DND-41 (cell line): ENCODE measurements around the gene NEDD4.
"Not testable (repeated sequence)": the region's sequence is repeated elsewhere in the genome, so short reads cannot be mapped to it uniquely, and the experiment has no call there.

Source experiments
- ATAC-seq: fragments of 200-7000 bp; cut with Tn5 transposase; 3 replicates; pipeline ENCODE4 v1.9.1; 2021; ENCODE audit warnings: low read depth; ENCODE audit not compliant: insufficient read depth
- DNase-seq: peaks from one replicate; pipeline ENCODE4 v3.0.0-alpha.2; 2020
- H2AFZ ChIP-seq: 2 replicates; pipeline ENCODE4 v1.6.0; 2012; ENCODE audit warnings: low read depth, low read length
- H3K27ac ChIP-seq: 2 replicates; pipeline ENCODE4 v1.5.1; 2012; ENCODE audit warnings: low read length, inconsistent platforms
- H3K27me3 ChIP-seq: fragments of 200-600 bp; sonication (generic); 2 replicates; pipeline ENCODE4 v1.6.0; 2012; ENCODE audit warnings: low read length, mild to moderate bottlenecking, inconsistent platforms; ENCODE audit not compliant: insufficient read depth, poor library complexity
- H3K36me3 ChIP-seq: 2 replicates; pipeline ENCODE4 v1.5.1; 2012; ENCODE audit warnings: low read length, inconsistent platforms; ENCODE audit not compliant: insufficient read depth
- H3K4me1 ChIP-seq: 2 replicates; pipeline ENCODE4 v1.5.1; 2012; ENCODE audit warnings: mild to moderate bottlenecking, low read length; ENCODE audit not compliant: insufficient read depth
- H3K4me2 ChIP-seq: 2 replicates; pipeline ENCODE4 v1.6.0; 2012; ENCODE audit warnings: mild to moderate bottlenecking, moderate library complexity, low read length, inconsistent platforms; ENCODE audit not compliant: insufficient read depth
- H3K4me3 ChIP-seq, 2 experiments: fragments of 200-600 bp in 1 of 2; shearing (Covaris generic) in 1 of 2; 2 replicates each; pipeline ENCODE4 v1.5.1; 2012 to 2016; ENCODE audit warnings: inconsistent platforms in 2 of 2, low read length in 2 of 2, mild to moderate bottlenecking in 2 of 2, low read depth in 1 of 2, moderate library complexity in 1 of 2
- H3K79me2 ChIP-seq: 2 replicates; pipeline ENCODE4 v1.6.0; 2012; ENCODE audit warnings: low read length, inconsistent platforms; ENCODE audit not compliant: insufficient read depth
- H3K9ac ChIP-seq: 2 replicates; pipeline ENCODE4 v1.6.0; 2012; ENCODE audit warnings: low read depth, mild to moderate bottlenecking, inconsistent platforms, low read length, moderate library complexity
- H3K9me3 ChIP-seq: 2 replicates; pipeline ENCODE4 v1.5.1; 2012; ENCODE audit warnings: low read length, moderate library complexity, mild to moderate bottlenecking, inconsistent platforms; ENCODE audit not compliant: insufficient read depth, severe bottlenecking
- H4K20me1 ChIP-seq: 2 replicates; pipeline ENCODE4 v1.6.0; 2012; ENCODE audit warnings: low read length; ENCODE audit not compliant: insufficient read depth
- EZH2 ChIP-seq: IDR thresholded peaks from 3 replicates; pipeline ENCODE4 v1.6.1; 2012; ENCODE audit warnings: borderline replicate concordance, low read depth, mild to moderate bottlenecking, moderate library complexity, low read length, inconsistent platforms; ENCODE audit not compliant: severe bottlenecking
- TF ChIP-seq, protein P1 (sequence below): IDR thresholded peaks from 2 replicates; pipeline ENCODE4 v1.5.1; 2012; ENCODE audit warnings: borderline replicate concordance, low read length, moderate library complexity, mild to moderate bottlenecking; ENCODE audit not compliant: poor library complexity, severe bottlenecking; ENCODE audit errors: extremely low read depth

The NEDD4 gene

DNA sequence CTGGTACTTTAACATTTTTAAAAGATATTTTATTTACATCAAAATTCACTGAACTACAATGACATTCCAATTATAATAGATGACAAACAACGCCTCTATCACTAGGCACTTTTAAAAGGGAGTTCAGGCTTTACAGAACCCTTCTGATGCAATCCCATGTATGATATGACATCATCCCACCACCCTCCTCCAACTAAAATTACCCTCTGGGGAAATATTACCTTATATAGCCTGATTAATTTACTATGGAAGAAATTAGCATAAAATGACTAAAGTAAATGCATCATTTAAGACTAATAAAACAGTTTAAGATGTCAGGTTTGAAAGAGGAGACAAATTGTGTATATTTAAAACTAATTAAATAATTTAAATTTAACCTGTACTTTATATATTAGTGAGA lies 10.4 kb upstream of the NEDD4 start:
- not testable (repeated sequence) for H3K27ac ChIP-seq, H3K79me2 ChIP-seq, H3K4me1 ChIP-seq, H3K27me3 ChIP-seq, DNase-seq, ATAC-seq, H4K20me1 ChIP-seq, H3K4me2 ChIP-seq, H3K36me3 ChIP-seq, H3K9me3 ChIP-seq, H2AFZ ChIP-seq, H3K9ac ChIP-seq, H3K4me3 ChIP-seq

DNA sequence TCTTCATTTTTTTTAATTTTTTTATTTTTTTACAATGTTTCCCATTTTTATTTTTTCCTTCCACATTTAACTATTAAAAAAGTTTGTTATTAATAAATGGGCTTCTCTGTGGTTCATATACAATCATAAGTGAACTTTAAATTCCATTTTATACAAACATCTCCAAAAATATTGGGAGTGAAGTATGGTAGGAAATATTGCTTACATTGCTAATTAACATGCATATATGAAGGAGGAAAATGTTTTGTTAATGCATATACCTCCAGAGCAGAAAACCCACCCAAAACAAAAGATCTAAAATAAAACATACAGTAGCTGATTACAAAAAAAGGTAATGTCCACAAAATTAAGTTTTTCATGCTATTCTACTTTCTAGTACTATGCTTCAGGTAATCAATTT lies 9.9 kb upstream of the NEDD4 start:
- H3K4me3 ChIP-seq, H3K79me2 ChIP-seq, H2AFZ ChIP-seq, H3K36me3 ChIP-seq, ATAC-seq, H3K4me2 ChIP-seq, H3K27ac ChIP-seq, DNase-seq, H3K9me3 ChIP-seq, H3K4me1 ChIP-seq, H3K27me3 ChIP-seq, H3K9ac ChIP-seq, H4K20me1 ChIP-seq: not testable (repeated sequence)

DNA sequence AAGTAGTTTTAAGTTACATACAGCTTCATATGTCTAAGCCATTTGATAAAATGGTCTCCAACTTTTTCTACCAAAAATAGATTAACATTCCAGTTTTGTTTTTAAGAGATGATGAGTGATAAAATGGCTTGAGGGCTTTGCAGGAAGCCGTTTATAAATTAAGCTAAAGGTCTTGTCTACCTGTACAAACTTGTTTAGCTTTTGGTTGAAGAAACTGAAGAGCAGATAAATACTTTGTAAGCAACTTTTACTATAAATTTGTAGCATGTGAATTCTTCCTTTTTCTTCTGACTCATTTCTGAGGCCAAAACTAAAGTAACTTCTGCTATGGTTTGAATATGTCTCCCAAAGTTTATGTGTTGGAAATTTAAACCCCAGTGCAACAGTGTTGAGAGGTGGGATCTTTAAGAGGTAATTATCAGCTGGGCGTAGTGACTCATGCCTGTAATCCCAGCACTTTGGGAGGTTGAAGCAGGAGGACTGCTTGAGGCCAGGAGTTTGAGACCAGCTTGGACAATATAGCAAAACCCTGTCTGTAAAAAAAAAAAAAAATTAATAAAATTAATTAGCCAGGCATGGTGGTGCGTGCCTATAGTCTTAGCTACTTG lies 8.2 kb upstream of the NEDD4 start:
- ATAC-seq (no peak), DNase-seq (no peak)
- Histone ChIP-seq H3K27me3 (peaks cover 5% of the 10 kb centered on the region), H3K79me2 (no peaks in the 10 kb centered on the region), H3K27ac (no peak overlapping the region), H3K9me3 (no peaks in the 10 kb centered on the region), H3K9ac (no peak overlapping the region), H3K4me1 (no peaks in the 10 kb centered on the region), H4K20me1 (no peaks in the 10 kb centered on the region), H3K4me2 (no peak overlapping the region), H3K36me3 (no peaks in the 10 kb centered on the region), H2AFZ (no peak overlapping the region), H3K4me3 (no peak overlapping the region)
- TF ChIP-seq, protein P1, sequence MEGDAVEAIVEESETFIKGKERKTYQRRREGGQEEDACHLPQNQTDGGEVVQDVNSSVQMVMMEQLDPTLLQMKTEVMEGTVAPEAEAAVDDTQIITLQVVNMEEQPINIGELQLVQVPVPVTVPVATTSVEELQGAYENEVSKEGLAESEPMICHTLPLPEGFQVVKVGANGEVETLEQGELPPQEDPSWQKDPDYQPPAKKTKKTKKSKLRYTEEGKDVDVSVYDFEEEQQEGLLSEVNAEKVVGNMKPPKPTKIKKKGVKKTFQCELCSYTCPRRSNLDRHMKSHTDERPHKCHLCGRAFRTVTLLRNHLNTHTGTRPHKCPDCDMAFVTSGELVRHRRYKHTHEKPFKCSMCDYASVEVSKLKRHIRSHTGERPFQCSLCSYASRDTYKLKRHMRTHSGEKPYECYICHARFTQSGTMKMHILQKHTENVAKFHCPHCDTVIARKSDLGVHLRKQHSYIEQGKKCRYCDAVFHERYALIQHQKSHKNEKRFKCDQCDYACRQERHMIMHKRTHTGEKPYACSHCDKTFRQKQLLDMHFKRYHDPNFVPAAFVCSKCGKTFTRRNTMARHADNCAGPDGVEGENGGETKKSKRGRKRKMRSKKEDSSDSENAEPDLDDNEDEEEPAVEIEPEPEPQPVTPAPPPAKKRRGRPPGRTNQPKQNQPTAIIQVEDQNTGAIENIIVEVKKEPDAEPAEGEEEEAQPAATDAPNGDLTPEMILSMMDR: no peak
- TF ChIP-seq EZH2: no peak

DNA sequence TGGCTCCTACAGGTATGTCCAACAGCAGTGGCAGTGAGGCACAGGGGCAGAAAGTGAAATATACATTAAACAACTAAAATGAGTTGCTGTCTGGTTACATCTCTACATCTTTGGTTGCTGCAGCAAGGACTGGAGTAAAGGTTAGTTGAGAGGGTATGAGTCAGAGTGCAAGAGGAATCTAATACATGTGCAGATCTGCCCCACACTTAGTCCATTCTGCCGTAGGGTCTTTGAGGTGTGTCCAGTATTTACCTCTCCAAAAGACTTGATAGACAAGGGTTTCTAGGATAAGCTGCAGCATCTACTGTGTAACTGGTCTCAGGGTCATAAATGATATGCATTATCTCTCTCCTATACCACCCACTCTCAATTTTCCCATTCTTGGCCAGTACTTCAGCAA lies 6.2 kb upstream of the NEDD4 start:
- H3K4me2 ChIP-seq: no peak overlapping the region
- H3K9ac ChIP-seq: no peak overlapping the region
- DNase-seq (no peak), ATAC-seq (no peak)
- H3K27me3 ChIP-seq: peaks cover 10% of the 10 kb centered on the region
- no peaks in the 10 kb centered on the region for H4K20me1 ChIP-seq
- H3K27ac ChIP-seq: no peak overlapping the region
- no peaks in the 10 kb centered on the region for H3K4me1 ChIP-seq
- no peaks in the 10 kb centered on the region for H3K79me2 ChIP-seq
- no peaks in the 10 kb centered on the region for H3K36me3 ChIP-seq
- no peaks in the 10 kb centered on the region for H3K9me3 ChIP-seq
- TF ChIP-seq EZH2: no peak
- TF ChIP-seq, protein P1: no peak
- no peak overlapping the region for H2AFZ ChIP-seq
- H3K4me3 ChIP-seq: no peak overlapping the region
